HepG2 (cell line): ENCODE results near the gene HS6ST1. TPM values are rescaled to one million over a fixed set of nuclear protein-coding genes. Genes with fewer than 3 reads are reported as not detected.
A peak's percentile ranks its signal among the peaks of the same experiment; 100 is the strongest.

Source experiments
- AHR ChIP-seq: IDR thresholded peaks from 2 replicates; pipeline ENCODE4 v1.6.1; 2018; ENCODE audit warnings: missing genetic modification reagents, missing compliant biosample characterization
- ATM ChIP-seq: fragments of 450-650 bp; IDR thresholded peaks from 2 replicates; pipeline ENCODE4 v1.7.1; 2017; ENCODE audit warnings: mild to moderate bottlenecking, borderline replicate concordance
- FLYWCH1 ChIP-seq: sonication (generic); formaldehyde crosslinking; IDR thresholded peaks from 2 replicates; pipeline ENCODE4 v1.8.1; 2023; ENCODE audit warnings: mild to moderate bottlenecking, missing genetic modification reagents
- HMG20B ChIP-seq: conservative IDR thresholded peaks from 2 replicates; pipeline ENCODE4 v1.6.1; 2016; ENCODE audit warnings: missing genetic modification reagents, missing compliant biosample characterization
- MIER3 ChIP-seq: IDR thresholded peaks from 2 replicates; pipeline ENCODE4 v1.6.1; 2016; ENCODE audit warnings: missing compliant biosample characterization, borderline replicate concordance
- NCOA5 ChIP-seq: sonication (generic); formaldehyde crosslinking; IDR thresholded peaks from 2 replicates; pipeline ENCODE4 v1.4.0; 2020; ENCODE audit warnings: missing genetic modification reagents
- NONO ChIP-seq, 2 experiments: fragments of 450-650 bp in 1 of 2; sonication (generic) in 1 of 2; formaldehyde crosslinking in 1 of 2; IDR thresholded peaks in 1 of 2; conservative IDR thresholded peaks in 1 of 2; 2 replicates each; pipeline versions ENCODE4 v1.6.1 to v1.8.0; 2017 to 2022; ENCODE audit warnings: mild to moderate bottlenecking in 1 of 2, missing genetic modification reagents in 1 of 2, moderate library complexity in 1 of 2
- RBFOX2 ChIP-seq: fragments of 200-400 bp; formaldehyde crosslinking; IDR thresholded peaks from 2 replicates; pipeline ENCODE4 v1.6.1; 2017; ENCODE audit warnings: low read depth, mild to moderate bottlenecking, low read length
- RBM22 ChIP-seq: fragments of 200-400 bp; formaldehyde crosslinking; optimal IDR thresholded peaks from 2 replicates; pipeline ENCODE3; 2017; ENCODE audit warnings: mild to moderate bottlenecking, low read length, moderate library complexity
- ZBTB7B ChIP-seq: sonication (generic); formaldehyde crosslinking; IDR thresholded peaks from 2 replicates; pipeline ENCODE4 v1.4.0; 2020; ENCODE audit warnings: missing genetic modification reagents
- ZNF343 ChIP-seq: sonication (generic); formaldehyde crosslinking; IDR thresholded peaks from 2 replicates; pipeline ENCODE4 v1.4.0; 2020; ENCODE audit warnings: mild to moderate bottlenecking, missing genetic modification reagents
- ZNF431 ChIP-seq: sonication (generic); formaldehyde crosslinking; IDR thresholded peaks from 2 replicates; pipeline ENCODE4 v1.9.0; 2022; ENCODE audit warnings: missing genetic modification reagents, low read depth, mild to moderate bottlenecking, borderline replicate concordance
- ZNF432 ChIP-seq: sonication (generic); formaldehyde crosslinking; IDR thresholded peaks from 2 replicates; pipeline ENCODE4 v1.5.0; 2020; ENCODE audit warnings: missing genetic modification reagents, mild to moderate bottlenecking, borderline replicate concordance
- ZNF879 ChIP-seq: sonication (generic); formaldehyde crosslinking; IDR thresholded peaks from 2 replicates; pipeline ENCODE4 v1.8.1; 2023; ENCODE audit warnings: missing genetic modification reagents
- ZSCAN12 ChIP-seq: sonication (generic); formaldehyde crosslinking; IDR thresholded peaks from 2 replicates; pipeline ENCODE4 v1.9.0; 2021; ENCODE audit warnings: mild to moderate bottlenecking, missing genetic modification reagents
- polyA plus RNA-seq, 8 experiments: library from polyadenylated mRNA; depleted of rRNA in 3 of 8; stranded (reverse) in 7 of 8; unstranded in 1 of 8; fragments of >200 nt; fragmentation: Illumina TruSeq in 4 of 8; extraction: Trizol in 4 of 8; gene quantifications; 2 replicates each; pipeline versions ENCODE4 v1.2.1 to v1.2.3, GENCODE V29; 2011 to 2016; ENCODE audit warnings: low read depth in 4 of 8, missing spikeins in 1 of 8, mixed read lengths in 1 of 8; ENCODE audit not compliant: insufficient read depth in 1 of 8
- total RNA-seq, 5 experiments: library from RNA; depleted of rRNA; stranded (reverse); fragments of >200 nt; fragmentation: Illumina TruSeq; extraction: Trizol; gene quantifications; 2 replicates each; pipeline ENCODE4 v1.2.3, GENCODE V29; 2016; ENCODE audit warnings: low read depth in 1 of 5
- TF ChIP-seq, protein P1 (sequence below): sonication (generic); formaldehyde crosslinking; IDR thresholded peaks from 2 replicates; pipeline ENCODE4 v1.8.0; 2022; ENCODE audit warnings: missing genetic modification reagents, low read depth, mild to moderate bottlenecking, borderline replicate concordance
- TF ChIP-seq, protein P2 (sequence below): IDR thresholded peaks from 2 replicates; pipeline ENCODE4 v1.6.1; 2018; ENCODE audit warnings: missing genetic modification reagents
- TF ChIP-seq, protein P3 (sequence below): IDR thresholded peaks from 2 replicates; pipeline ENCODE4 v1.6.1; 2016; ENCODE audit warnings: low read depth, control low read depth
- TF ChIP-seq, protein P4 (sequence below): IDR thresholded peaks from 2 replicates; pipeline ENCODE4 v1.6.1; 2016; ENCODE audit warnings: mild to moderate bottlenecking
- TF ChIP-seq, protein P5 (sequence below): sonication (generic); IDR thresholded peaks from 2 replicates; pipeline ENCODE4 v1.6.1; 2016; ENCODE audit warnings: low read depth, borderline replicate concordance
- TF ChIP-seq, protein P6 (sequence below): sonication (generic); formaldehyde crosslinking; IDR thresholded peaks from 2 replicates; pipeline ENCODE4 v1.4.0; 2020; ENCODE audit warnings: missing genetic modification reagents, borderline replicate concordance

Gene HS6ST1
- total and polyA plus RNA-seq, 2 of the 13 experiments (the other 11 are each of a cell fraction or from before 2014, with no cell fraction given), result 34.5 to 84.6 TPM

DNA sequence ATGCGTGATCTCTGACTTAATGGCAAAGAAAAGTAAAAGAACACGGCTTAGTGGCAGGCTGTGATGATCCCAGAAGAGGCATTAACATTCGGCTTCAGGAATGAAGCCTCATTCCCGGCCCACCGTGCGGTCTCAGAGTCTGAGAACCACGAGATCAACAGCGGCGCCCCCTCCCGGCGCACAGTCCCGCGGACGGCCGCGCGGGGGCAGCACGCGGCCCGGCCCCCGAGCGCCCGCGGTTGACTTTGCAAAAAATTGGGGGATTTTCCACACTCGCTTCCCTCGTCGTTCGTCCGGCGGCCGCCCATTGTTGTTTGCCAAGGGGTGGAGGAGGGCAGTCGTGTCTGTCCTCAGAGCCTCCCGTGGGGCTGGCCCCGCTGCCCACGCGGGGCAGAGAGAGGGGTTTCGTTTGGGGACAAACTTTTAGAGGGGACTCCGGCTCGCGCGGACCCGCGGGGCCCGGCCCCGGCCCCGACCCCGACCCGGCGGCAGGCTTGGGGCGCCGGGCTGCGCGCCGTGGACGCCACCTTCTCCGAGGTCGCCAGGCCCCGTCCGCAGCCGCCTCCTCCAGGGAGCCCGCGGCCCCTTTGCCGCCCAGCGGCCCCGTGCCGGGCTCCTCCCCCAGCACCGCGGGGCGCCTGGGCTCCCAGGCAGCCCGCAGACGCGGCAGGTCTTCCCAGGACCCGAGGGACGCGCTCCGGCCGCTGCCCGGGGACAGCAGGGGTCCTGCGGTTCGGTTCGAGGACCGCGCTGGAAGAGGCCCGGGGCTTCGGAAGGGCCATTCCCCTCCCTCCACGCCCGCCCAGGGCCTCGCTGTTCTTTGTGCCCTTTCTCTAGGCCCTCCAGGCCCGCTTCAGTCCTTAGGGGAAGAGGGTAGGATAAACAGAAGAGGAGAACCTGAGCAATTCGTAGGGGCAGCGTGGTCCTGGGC, 3.4 kb upstream of the HS6ST1 start (continued):
- TF ChIP-seq RBM22, result no peak
- no peak for TF ChIP-seq AHR (CRISPR knock-in tag)
- TF ChIP-seq ZNF879 (CRISPR knock-in tag), result no peak
- no peak for TF ChIP-seq FLYWCH1 (CRISPR knock-in tag)
- TF ChIP-seq, protein P1, sequence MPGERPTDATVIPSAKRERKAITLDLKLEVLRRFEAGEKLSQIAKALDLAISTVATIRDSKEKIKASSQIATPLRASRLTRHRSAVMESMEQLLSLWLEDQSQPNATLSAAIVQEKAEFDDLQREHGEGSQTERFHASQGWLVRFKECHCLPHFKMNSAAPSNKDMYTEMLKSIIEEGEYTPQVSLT (CRISPR knock-in tag), result no peak
- TF ChIP-seq, protein P2, sequence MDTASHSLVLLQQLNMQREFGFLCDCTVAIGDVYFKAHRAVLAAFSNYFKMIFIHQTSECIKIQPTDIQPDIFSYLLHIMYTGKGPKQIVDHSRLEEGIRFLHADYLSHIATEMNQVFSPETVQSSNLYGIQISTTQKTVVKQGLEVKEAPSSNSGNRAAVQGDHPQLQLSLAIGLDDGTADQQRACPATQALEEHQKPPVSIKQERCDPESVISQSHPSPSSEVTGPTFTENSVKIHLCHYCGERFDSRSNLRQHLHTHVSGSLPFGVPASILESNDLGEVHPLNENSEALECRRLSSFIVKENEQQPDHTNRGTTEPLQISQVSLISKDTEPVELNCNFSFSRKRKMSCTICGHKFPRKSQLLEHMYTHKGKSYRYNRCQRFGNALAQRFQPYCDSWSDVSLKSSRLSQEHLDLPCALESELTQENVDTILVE (CRISPR knock-in tag), result no peak; the same call in 1 of the 2 replicates
- TF ChIP-seq MIER3 (CRISPR knock-in tag), result peak; percentile 37; the same call in 1 of the 2 replicates
- TF ChIP-seq, protein P3, sequence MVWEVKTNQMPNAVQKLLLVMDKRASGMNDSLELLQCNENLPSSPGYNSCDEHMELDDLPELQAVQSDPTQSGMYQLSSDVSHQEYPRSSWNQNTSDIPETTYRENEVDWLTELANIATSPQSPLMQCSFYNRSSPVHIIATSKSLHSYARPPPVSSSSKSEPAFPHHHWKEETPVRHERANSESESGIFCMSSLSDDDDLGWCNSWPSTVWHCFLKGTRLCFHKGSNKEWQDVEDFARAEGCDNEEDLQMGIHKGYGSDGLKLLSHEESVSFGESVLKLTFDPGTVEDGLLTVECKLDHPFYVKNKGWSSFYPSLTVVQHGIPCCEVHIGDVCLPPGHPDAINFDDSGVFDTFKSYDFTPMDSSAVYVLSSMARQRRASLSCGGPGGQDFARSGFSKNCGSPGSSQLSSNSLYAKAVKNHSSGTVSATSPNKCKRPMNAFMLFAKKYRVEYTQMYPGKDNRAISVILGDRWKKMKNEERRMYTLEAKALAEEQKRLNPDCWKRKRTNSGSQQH (CRISPR knock-in tag), result no peak
- no peak for TF ChIP-seq HMG20B (CRISPR knock-in tag)
- no peak for TF ChIP-seq ATM
- TF ChIP-seq ZNF432 (CRISPR knock-in tag), result no peak
- TF ChIP-seq ZNF343 (CRISPR knock-in tag), result no peak
- TF ChIP-seq NCOA5, result no peak
- TF ChIP-seq RBFOX2, result peak; percentile 94
- TF ChIP-seq ZBTB7B (CRISPR knock-in tag), result peak; percentile 74
- TF ChIP-seq, protein P4, sequence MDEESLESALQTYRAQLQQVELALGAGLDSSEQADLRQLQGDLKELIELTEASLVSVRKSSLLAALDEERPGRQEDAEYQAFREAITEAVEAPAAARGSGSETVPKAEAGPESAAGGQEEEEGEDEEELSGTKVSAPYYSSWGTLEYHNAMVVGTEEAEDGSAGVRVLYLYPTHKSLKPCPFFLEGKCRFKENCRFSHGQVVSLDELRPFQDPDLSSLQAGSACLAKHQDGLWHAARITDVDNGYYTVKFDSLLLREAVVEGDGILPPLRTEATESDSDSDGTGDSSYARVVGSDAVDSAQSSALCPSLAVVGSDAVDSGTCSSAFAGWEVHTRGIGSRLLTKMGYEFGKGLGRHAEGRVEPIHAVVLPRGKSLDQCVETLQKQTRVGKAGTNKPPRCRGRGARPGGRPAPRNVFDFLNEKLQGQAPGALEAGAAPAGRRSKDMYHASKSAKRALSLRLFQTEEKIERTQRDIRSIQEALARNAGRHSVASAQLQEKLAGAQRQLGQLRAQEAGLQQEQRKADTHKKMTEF (CRISPR knock-in tag), result peak; percentile 58; the same call in 1 of the 2 replicates
- TF ChIP-seq, protein P5, sequence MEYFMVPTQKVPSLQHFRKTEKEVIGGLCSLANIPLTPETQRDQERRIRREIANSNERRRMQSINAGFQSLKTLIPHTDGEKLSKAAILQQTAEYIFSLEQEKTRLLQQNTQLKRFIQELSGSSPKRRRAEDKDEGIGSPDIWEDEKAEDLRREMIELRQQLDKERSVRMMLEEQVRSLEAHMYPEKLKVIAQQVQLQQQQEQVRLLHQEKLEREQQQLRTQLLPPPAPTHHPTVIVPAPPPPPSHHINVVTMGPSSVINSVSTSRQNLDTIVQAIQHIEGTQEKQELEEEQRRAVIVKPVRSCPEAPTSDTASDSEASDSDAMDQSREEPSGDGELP, result no peak; the same call in 1 of the 2 replicates
- TF ChIP-seq, protein P6, sequence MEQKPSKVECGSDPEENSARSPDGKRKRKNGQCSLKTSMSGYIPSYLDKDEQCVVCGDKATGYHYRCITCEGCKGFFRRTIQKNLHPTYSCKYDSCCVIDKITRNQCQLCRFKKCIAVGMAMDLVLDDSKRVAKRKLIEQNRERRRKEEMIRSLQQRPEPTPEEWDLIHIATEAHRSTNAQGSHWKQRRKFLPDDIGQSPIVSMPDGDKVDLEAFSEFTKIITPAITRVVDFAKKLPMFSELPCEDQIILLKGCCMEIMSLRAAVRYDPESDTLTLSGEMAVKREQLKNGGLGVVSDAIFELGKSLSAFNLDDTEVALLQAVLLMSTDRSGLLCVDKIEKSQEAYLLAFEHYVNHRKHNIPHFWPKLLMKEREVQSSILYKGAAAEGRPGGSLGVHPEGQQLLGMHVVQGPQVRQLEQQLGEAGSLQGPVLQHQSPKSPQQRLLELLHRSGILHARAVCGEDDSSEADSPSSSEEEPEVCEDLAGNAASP (CRISPR knock-in tag), result no peak
- peak; percentile 82; the same call in 1 of the 2 replicates for TF ChIP-seq ZNF431 (CRISPR knock-in tag)
- no peak for TF ChIP-seq NONO (IDR thresholded peaks at IDR 0.05)
- peak; percentile 85; the same call in 1 of the 2 replicates for TF ChIP-seq NONO (CRISPR knock-in tag; conservative IDR thresholded peaks at IDR 0.05)
- 0 out of 2 replicates have a peak, but pooled peaks have one; percentile 74 for TF ChIP-seq ZSCAN12
